Measurements from ENCODE around the gene EYS. TPM values are rescaled to one million over a fixed set of nuclear protein-coding genes. Genes with fewer than 3 reads are reported as not detected.

Gene EYS
- total RNA-seq (2014; rRNA removed; shearing (Covaris generic)): not detected in 2 replicates
- not detected in 2 replicates for polyA plus RNA-seq (2014; cell fraction: nucleus; rRNA removed)

GRCh38 chr6:65707126-65707826, at the start of gene EYS:
Gene EYS, minus strand, starts transcription at chr6:65707226. Its CDS starts 211,816 bp downstream, at chr6:65495410.
- DNase-seq (ENCODE audit: extremely low read depth, low read depth): no peak

GRCh38 chr6:65746302-65746701, 39.3 kb upstream of the EYS start:
- DNase-seq (ENCODE audit: extremely low read depth, low read depth): no peak

- no peak for DNase-seq (ENCODE audit: extremely low read depth, low read depth)
These were observed 38.6 kb upstream of the EYS start for GRCh38 chr6:65745614-65746013.

- DNase-seq (ENCODE audit: extremely low read depth, low read depth): no peak
These were observed 22.0 kb upstream of the EYS start for GRCh38 chr6:65728879-65729479.

- no peak for DNase-seq (ENCODE audit: extremely low read depth, low read depth)
These were observed 12.1 kb upstream of the EYS start for GRCh38 chr6:65719101-65719500.

- no peak for DNase-seq (ENCODE audit: extremely low read depth, low read depth)
These were observed 4.5 kb upstream of the EYS start for GRCh38 chr6:65711531-65711930.

- no peak for DNase-seq (ENCODE audit: extremely low read depth, low read depth)
These were observed 2.2 kb upstream of the EYS start for GRCh38 chr6:65709099-65709830.

- DNase-seq (ENCODE audit: extremely low read depth, low read depth): no peak
These were observed 1.1 kb upstream of the EYS start for GRCh38 chr6:65708162-65708561.

GRCh38 chr6:65706436-65706835, 590 bp downstream of the EYS start:
- no peak for DNase-seq (ENCODE audit: extremely low read depth, low read depth)

GRCh38 chr6:65701325-65701724, 5.7 kb downstream of the EYS start:
- no peak for DNase-seq (ENCODE audit: extremely low read depth, low read depth)

GRCh38 chr6:65700561-65700960, 6.5 kb downstream of the EYS start:
- DNase-seq (ENCODE audit: extremely low read depth, low read depth): no peak

- DNase-seq (ENCODE audit: extremely low read depth, low read depth): no peak
These were observed 14.9 kb downstream of the EYS start for GRCh38 chr6:65692109-65692508.

- no peak for DNase-seq (ENCODE audit: extremely low read depth, low read depth)
These were observed 26.8 kb downstream of the EYS start for GRCh38 chr6:65680232-65680631.

- DNase-seq (ENCODE audit: extremely low read depth, low read depth): no peak
These were observed 35.1 kb downstream of the EYS start for GRCh38 chr6:65671922-65672321.

GRCh38 chr6:65667916-65668656, 38.9 kb downstream of the EYS start:
- DNase-seq (ENCODE audit: extremely low read depth, low read depth): no peak

GRCh38 chr6:65650086-65650485, 56.9 kb downstream of the EYS start:
- DNase-seq (ENCODE audit: extremely low read depth, low read depth): no peak

GRCh38 chr6:65649392-65649791, 57.6 kb downstream of the EYS start:
- DNase-seq (ENCODE audit: extremely low read depth, low read depth): no peak

GRCh38 chr6:65646544-65646943, 60.5 kb downstream of the EYS start:
- no peak for DNase-seq (ENCODE audit: extremely low read depth, low read depth)

- no peak for DNase-seq (ENCODE audit: extremely low read depth, low read depth)
These were observed 64.2 kb downstream of the EYS start for GRCh38 chr6:65642776-65643175.

GRCh38 chr6:65638047-65638831, 68.8 kb downstream of the EYS start:
- peak; percentile 3 for DNase-seq (ENCODE audit: extremely low read depth, low read depth)
